Endodermal cell (in vitro differentiated cells): ENCODE measurements around the gene ITPRID2. TPM values are rescaled to one million over a fixed set of nuclear protein-coding genes. Genes with fewer than 3 reads are reported as not detected.

Experiments
- DNase-seq: peaks from one replicate; pipeline ENCODE4 v3.0.0-alpha.2; 2017
- H3K27ac ChIP-seq: 2 replicates; pipeline ENCODE4 v1.5.1; 2013; ENCODE audit warnings: mild to moderate bottlenecking, low read depth, low read length, moderate library complexity
- H3K27me3 ChIP-seq: 2 replicates; pipeline ENCODE4 v1.6.1; 2013; ENCODE audit warnings: mild to moderate bottlenecking, low read length, moderate library complexity; ENCODE audit not compliant: insufficient read depth, control insufficient read depth, poor library complexity, severe bottlenecking
- H3K36me3 ChIP-seq: 2 replicates; pipeline ENCODE4 v1.7.0; 2013; ENCODE audit warnings: mild to moderate bottlenecking, low read length, moderate library complexity; ENCODE audit not compliant: control insufficient read depth, insufficient read depth
- H3K4me1 ChIP-seq: one replicate; pipeline ENCODE4 v1.7.0; 2013; ENCODE audit warnings: low read length; ENCODE audit not compliant: control insufficient read depth, insufficient read depth
- H3K4me3 ChIP-seq: 2 replicates; pipeline ENCODE4 v1.5.1; 2013; ENCODE audit warnings: mild to moderate bottlenecking, low read length, moderate library complexity
- H3K9ac ChIP-seq: 2 replicates; pipeline ENCODE4 v1.6.1; 2013; ENCODE audit warnings: mild to moderate bottlenecking, low read length, moderate library complexity; ENCODE audit not compliant: poor library complexity, severe bottlenecking; ENCODE audit errors: extremely low read depth
- H3K9me3 ChIP-seq: 2 replicates; pipeline ENCODE4 v1.6.1; 2013; ENCODE audit warnings: mild to moderate bottlenecking, low read length, moderate library complexity; ENCODE audit not compliant: control insufficient read depth
- H3K27ac Mint-ChIP-seq: 2 replicates; pipeline ENCODE4 v1.8.0; 2020; ENCODE audit warnings: mixed read lengths
- H3K27me3 Mint-ChIP-seq: 2 replicates; pipeline ENCODE4 v1.8.0; 2021; ENCODE audit warnings: mild to moderate bottlenecking, mixed read lengths; ENCODE audit not compliant: insufficient read depth
- H3K36me3 Mint-ChIP-seq: 2 replicates; pipeline ENCODE4 v1.8.0; 2020; ENCODE audit warnings: low read depth, mixed read lengths
- H3K4me1 Mint-ChIP-seq: 2 replicates; pipeline ENCODE4 v1.8.0; 2020; ENCODE audit warnings: mixed read lengths
- H3K4me3 Mint-ChIP-seq: 2 replicates; pipeline ENCODE4 v1.8.0; 2020; ENCODE audit warnings: mild to moderate bottlenecking, moderate library complexity, mixed read lengths
- H3K9me3 Mint-ChIP-seq: 2 replicates; pipeline ENCODE4 v1.8.0; 2020; ENCODE audit warnings: mild to moderate bottlenecking, mixed read lengths
- CTCF ChIP-seq: fragments of 200-600 bp; sonication (generic); conservative IDR thresholded peaks from 2 replicates; pipeline ENCODE4 v1.5.0; 2021; ENCODE audit warnings: antibody characterized with exemption, mild to moderate bottlenecking
- WGBS, 2 experiments: methylation state at CpG; one replicate each; pipeline versions ENCODE4 v1.1.5 to v1.1.7; 2013; ENCODE audit warnings: missing lambda C conversion rate in 2 of 2, mixed read lengths in 1 of 2; ENCODE audit not compliant: insufficient coverage in 1 of 2, insufficient read length in 1 of 2; 5-methylcytosine and 5-hydroxymethylcytosine counted together
- total RNA-seq, 2 donors: library from RNA; stranded (reverse); fragmentation: NEBNext Ultra II Directional in 1 of 2; extraction: Animal tissue kit (Norgen Biotek cat#: 25700) in 1 of 2; gene quantifications; 2 replicates in 1 of 2; 3 replicates in 1 of 2; pipeline ENCODE4 v1.2.1, GENCODE V29; 2021

The ITPRID2 gene
- total RNA-seq, 2 donors from 2014 or later: 28.9 to 30.4 TPM

- Mint-ChIP-seq H3K4me1 (peaks cover 2% of the 10 kb centered on the region), H3K27me3 (peaks cover 4% of the 10 kb centered on the region), H3K4me3 (no peak overlapping the region), H3K27ac (no peak overlapping the region), H3K9me3 (no peaks in the 10 kb centered on the region), H3K36me3 (no peaks in the 10 kb centered on the region)
- no peak for DNase-seq
- Histone ChIP-seq H3K9ac (no peak overlapping the region), H3K4me1 (no peaks in the 10 kb centered on the region), H3K27me3 (peaks cover 15% of the 10 kb centered on the region), H3K4me3 (no peak overlapping the region), H3K9me3 (no peaks in the 10 kb centered on the region), H3K27ac (no peak overlapping the region), H3K36me3 (no peaks in the 10 kb centered on the region)
- 88% methylated on average over 1 of the region's 2 CpGs; no CpG with 5 or more reads in 1 of the 2 experiments for WGBS, 2 experiments
- no peak for TF ChIP-seq CTCF
Observed at GRCh38 chr2:181885096-181885495, 6.4 kb upstream of the ITPRID2 start.

GRCh38 chr2:181886192-181886591 lies 5.3 kb upstream of the ITPRID2 start:
- Histone ChIP-seq H3K27me3 (peaks cover 5% of the 10 kb centered on the region), H3K9ac (no peak overlapping the region), H3K4me1 (no peaks in the 10 kb centered on the region), H3K27ac (no peak overlapping the region), H3K36me3 (no peaks in the 10 kb centered on the region), H3K4me3 (no peak overlapping the region), H3K9me3 (no peaks in the 10 kb centered on the region)
- Mint-ChIP-seq H3K27me3 (peaks cover 4% of the 10 kb centered on the region), H3K4me1 (peaks cover 2% of the 10 kb centered on the region), H3K36me3 (no peaks in the 10 kb centered on the region), H3K27ac (no peak overlapping the region), H3K9me3 (no peaks in the 10 kb centered on the region), H3K4me3 (no peak overlapping the region)
- 93% methylated on average over 3 of the region's 4 CpGs; no CpG with 5 or more reads in 1 of the 2 experiments for WGBS, 2 experiments
- no peak for TF ChIP-seq CTCF
- DNase-seq: no peak

- Mint-ChIP-seq H3K27me3 (peaks cover 2% of the 10 kb centered on the region), H3K9me3 (no peaks in the 10 kb centered on the region), H3K36me3 (no peaks in the 10 kb centered on the region), H3K27ac (no peak overlapping the region), H3K4me3 (no peak overlapping the region), H3K4me1 (peaks cover 2% of the 10 kb centered on the region)
- no peak overlapping the region for H3K27ac ChIP-seq
- H3K27me3 ChIP-seq: no peaks in the 10 kb centered on the region
- no peaks in the 10 kb centered on the region for H3K4me1 ChIP-seq
- H3K36me3 ChIP-seq: no peaks in the 10 kb centered on the region
- H3K9me3 ChIP-seq: no peaks in the 10 kb centered on the region
- no peak overlapping the region for H3K9ac ChIP-seq
- DNase-seq: no peak
- no peak for TF ChIP-seq CTCF
- WGBS, 2 experiments: 80% methylated on average over 2 of the region's 2 CpGs; no CpG with 5 or more reads in 1 of the 2 experiments
- H3K4me3 ChIP-seq: no peak overlapping the region
Observed at GRCh38 chr2:181887045-181887444, 4.5 kb upstream of the ITPRID2 start.
